Right renal pelvis (tissue), 4 donors: ENCODE results near the gene B4GALNT2. TPM values are rescaled to one million over a fixed set of nuclear protein-coding genes. Genes with fewer than 3 reads are reported as not detected.
"Not testable (repeated sequence)": the region's sequence is repeated elsewhere in the genome, so short reads cannot be mapped to it uniquely, and the experiment has no call there.

Source experiments
- DNase-seq, 4 donors: peaks; one replicate each; pipeline ENCODE4 v3.0.0-alpha.2; 2013; ENCODE audit warnings: low read depth in 4 of 4, low spot score in 3 of 4, missing footprints in 1 of 4
- polyA plus RNA-seq, 4 donors: library from polyadenylated mRNA; unstranded; fragments of 120-200 nt; gene quantifications; one replicate each; pipeline ENCODE4 v1.2.1, GENCODE V29; 2013; ENCODE audit not compliant: insufficient read length in 4 of 4

The B4GALNT2 gene
- polyA plus RNA-seq, 4 donors = 0.38 to 1.5 (median 0.75) TPM

- DNase-seq = no peak
Measured at GRCh38 chr17:49117587-49118230, 14.9 kb upstream of the B4GALNT2 start.

- no peak for DNase-seq
Measured at GRCh38 chr17:49120166-49120565, 12.4 kb upstream of the B4GALNT2 start.

- DNase-seq = no peak
Measured at GRCh38 chr17:49121696-49122292, 10.8 kb upstream of the B4GALNT2 start.

GRCh38 chr17:49122566-49122965, 10.0 kb upstream of the B4GALNT2 start:
- no peak for DNase-seq

- DNase-seq = no peak
Measured at GRCh38 chr17:49123061-49123460, 9.5 kb upstream of the B4GALNT2 start.

GRCh38 chr17:49125449-49125848, 7.1 kb upstream of the B4GALNT2 start:
- no peak for DNase-seq

- DNase-seq = not testable (repeated sequence)
Measured at GRCh38 chr17:49126183-49126859, 6.2 kb upstream of the B4GALNT2 start.

GRCh38 chr17:49129359-49129950, 3.1 kb upstream of the B4GALNT2 start:
- not testable (repeated sequence) for DNase-seq

- no peak for DNase-seq
Measured at GRCh38 chr17:49130891-49131290, 1.7 kb upstream of the B4GALNT2 start.

- no peak for DNase-seq
Measured at GRCh38 chr17:49132317-49132698, 261 bp upstream of the B4GALNT2 start.

- no peak for DNase-seq
Measured at GRCh38 chr17:49136335-49136734, 3.8 kb downstream of the B4GALNT2 start.

GRCh38 chr17:49145654-49146053, 13.1 kb downstream of the B4GALNT2 start:
- DNase-seq = not testable (repeated sequence)

GRCh38 chr17:49146620-49147306, 14.2 kb downstream of the B4GALNT2 start:
- no peak for DNase-seq

- no peak for DNase-seq
Measured at GRCh38 chr17:49148171-49148570, 15.6 kb downstream of the B4GALNT2 start.

GRCh38 chr17:49151996-49152395, 19.4 kb downstream of the B4GALNT2 start:
- DNase-seq = no peak

- no peak for DNase-seq
Measured at GRCh38 chr17:49156256-49156655, 23.7 kb downstream of the B4GALNT2 start.

- no peak for DNase-seq
Measured at GRCh38 chr17:49157784-49158183, 25.2 kb downstream of the B4GALNT2 start.

GRCh38 chr17:49162866-49163265, 30.3 kb downstream of the B4GALNT2 start:
- no peak for DNase-seq

- no peak for DNase-seq
Measured at GRCh38 chr17:49165143-49165542, 32.6 kb downstream of the B4GALNT2 start.

- DNase-seq = no peak
Measured at GRCh38 chr17:49168706-49169105, 36.1 kb downstream of the B4GALNT2 start.

- DNase-seq = no peak
Measured at GRCh38 chr17:49170216-49170615, 37.6 kb downstream of the B4GALNT2 start.
